ENCODE data around the gene PRKCA. TPM values are rescaled to one million over a fixed set of nuclear protein-coding genes. Genes with fewer than 3 reads are reported as not detected.

Gene PRKCA
- total RNA-seq, 1 donor from 2014 or later = 2.2 TPM

DNA sequence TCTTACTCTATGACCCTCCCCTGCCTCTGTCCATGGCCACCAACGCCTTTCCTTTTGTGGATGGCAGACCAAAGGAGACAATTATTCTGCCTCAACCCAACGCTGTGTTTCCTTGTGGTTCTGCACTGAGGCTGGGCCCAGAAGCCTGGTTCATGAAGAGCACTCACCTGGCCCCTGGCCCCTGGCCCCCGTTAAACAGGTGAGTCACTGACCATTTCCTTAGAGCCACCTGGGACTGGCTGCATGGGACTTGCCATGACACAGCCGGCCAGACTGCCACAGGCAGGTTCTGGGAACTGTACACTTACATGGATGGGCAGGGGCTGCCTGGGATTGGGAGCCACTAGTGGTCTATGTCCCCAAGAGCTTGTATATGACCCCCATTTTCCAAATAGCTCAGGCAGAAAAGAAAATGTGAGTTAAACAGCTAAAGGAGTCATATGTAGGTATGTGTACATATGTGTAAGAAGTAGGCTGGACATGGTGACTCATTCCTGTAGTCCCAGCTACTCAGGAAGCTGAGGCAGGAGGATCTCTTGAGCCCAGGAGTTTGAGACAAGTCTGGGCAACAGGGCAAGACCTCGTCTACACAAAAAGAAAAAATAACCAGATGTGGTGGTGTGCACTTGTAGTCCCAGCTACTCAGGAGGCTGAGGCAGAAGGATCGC lies 350.6 kb downstream of the PRKCA start:
- no peak for ATAC-seq (ENCODE audit: low read depth)
- intact Hi-C loops (cut with micrococcal nuclease) = no loop called here
- Mint-ChIP-seq H3K4me1 (no peaks in the 10 kb centered on the region), H3K36me3 (ENCODE audit: low read depth) (no peaks in the 10 kb centered on the region), H3K27ac (no peak overlapping the region), H3K9me3 (no peaks in the 10 kb centered on the region), H3K4me3 (no peak overlapping the region), H3K27me3 (no peaks in the 10 kb centered on the region)
- ChIA-PET CTCF (no interaction called here), POLR2A (no interaction called here)
- no peak for DNase-seq
- TF ChIP-seq, protein P1, sequence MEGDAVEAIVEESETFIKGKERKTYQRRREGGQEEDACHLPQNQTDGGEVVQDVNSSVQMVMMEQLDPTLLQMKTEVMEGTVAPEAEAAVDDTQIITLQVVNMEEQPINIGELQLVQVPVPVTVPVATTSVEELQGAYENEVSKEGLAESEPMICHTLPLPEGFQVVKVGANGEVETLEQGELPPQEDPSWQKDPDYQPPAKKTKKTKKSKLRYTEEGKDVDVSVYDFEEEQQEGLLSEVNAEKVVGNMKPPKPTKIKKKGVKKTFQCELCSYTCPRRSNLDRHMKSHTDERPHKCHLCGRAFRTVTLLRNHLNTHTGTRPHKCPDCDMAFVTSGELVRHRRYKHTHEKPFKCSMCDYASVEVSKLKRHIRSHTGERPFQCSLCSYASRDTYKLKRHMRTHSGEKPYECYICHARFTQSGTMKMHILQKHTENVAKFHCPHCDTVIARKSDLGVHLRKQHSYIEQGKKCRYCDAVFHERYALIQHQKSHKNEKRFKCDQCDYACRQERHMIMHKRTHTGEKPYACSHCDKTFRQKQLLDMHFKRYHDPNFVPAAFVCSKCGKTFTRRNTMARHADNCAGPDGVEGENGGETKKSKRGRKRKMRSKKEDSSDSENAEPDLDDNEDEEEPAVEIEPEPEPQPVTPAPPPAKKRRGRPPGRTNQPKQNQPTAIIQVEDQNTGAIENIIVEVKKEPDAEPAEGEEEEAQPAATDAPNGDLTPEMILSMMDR (IDR thresholded peaks at IDR 0.05) = no peak

DNA sequence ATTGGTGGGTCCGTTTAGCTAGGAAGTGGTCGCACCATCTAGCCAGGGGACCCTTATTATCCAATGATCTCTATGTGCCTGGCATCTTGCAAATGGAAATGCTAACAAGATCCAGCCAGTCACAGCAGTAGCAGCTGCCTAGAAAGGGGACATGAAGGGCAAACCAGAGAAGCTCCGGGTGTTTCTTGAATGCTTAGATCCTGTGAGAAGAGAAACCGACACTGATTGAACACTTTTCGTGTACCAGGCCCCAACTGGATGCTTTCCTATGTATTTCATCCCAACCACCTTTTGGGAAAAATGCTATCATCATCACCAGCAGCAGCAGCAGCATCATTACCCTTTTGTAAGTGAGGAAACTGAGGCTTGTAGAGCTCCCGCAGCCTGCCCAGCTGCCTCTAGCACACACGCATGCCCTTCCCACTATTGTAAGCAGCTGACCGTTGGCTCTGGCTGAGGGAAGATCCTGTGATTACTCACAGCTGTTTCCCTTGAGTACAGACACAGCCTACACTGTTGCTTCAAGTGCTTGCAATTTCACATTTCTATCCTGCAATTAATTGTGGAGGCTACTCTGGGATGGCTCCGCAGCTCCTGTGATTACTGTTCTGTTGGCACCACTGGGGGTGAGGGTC lies 351.8 kb downstream of the PRKCA start:
- TF ChIP-seq, protein P1 (IDR thresholded peaks at IDR 0.05) = no peak
- CTCF ChIA-PET = no interaction called here
- no peaks in the 10 kb centered on the region for H3K4me1 Mint-ChIP-seq
- intact Hi-C loops (cut with micrococcal nuclease) = no loop called here
- H3K4me3 Mint-ChIP-seq = no peak overlapping the region
- H3K27ac Mint-ChIP-seq = no peak overlapping the region
- H3K27me3 Mint-ChIP-seq = no peaks in the 10 kb centered on the region
- no peaks in the 10 kb centered on the region for H3K36me3 Mint-ChIP-seq (ENCODE audit: low read depth)
- ATAC-seq (ENCODE audit: low read depth) = no peak
- H3K9me3 Mint-ChIP-seq = no peaks in the 10 kb centered on the region
- POLR2A ChIA-PET = no interaction called here
- no peak for DNase-seq

DNA sequence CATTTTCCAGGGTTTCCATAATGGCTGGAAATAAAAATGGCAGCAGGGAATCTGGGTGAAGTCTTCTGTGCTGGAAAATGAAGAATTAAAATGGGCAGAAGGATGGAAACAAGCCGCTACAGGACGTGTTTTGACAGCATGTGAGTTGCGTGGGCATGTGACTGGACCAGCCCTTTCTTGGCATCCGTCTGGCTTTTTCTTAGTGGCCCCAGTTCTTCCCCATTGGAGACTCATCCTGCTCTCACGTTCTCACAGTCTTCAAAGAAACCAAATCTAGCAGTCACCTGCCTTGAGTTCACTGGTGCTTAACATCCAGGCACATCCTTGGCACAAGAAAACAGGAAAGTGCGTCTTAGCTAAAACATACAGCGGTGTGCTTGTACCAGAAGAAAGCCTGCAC lies 352.4 kb downstream of the PRKCA start:
- CTCF ChIA-PET = no interaction called here
- DNase-seq (no peak), ATAC-seq (ENCODE audit: low read depth) (no peak)
- Mint-ChIP-seq H3K4me3 (no peak overlapping the region), H3K36me3 (ENCODE audit: low read depth) (no peaks in the 10 kb centered on the region), H3K4me1 (no peaks in the 10 kb centered on the region), H3K27me3 (no peaks in the 10 kb centered on the region), H3K9me3 (no peaks in the 10 kb centered on the region), H3K27ac (no peak overlapping the region)
- TF ChIP-seq, protein P1 (IDR thresholded peaks at IDR 0.05) = no peak
- intact Hi-C loops (cut with micrococcal nuclease) = no loop called here
- POLR2A ChIA-PET = no interaction called here

DNA sequence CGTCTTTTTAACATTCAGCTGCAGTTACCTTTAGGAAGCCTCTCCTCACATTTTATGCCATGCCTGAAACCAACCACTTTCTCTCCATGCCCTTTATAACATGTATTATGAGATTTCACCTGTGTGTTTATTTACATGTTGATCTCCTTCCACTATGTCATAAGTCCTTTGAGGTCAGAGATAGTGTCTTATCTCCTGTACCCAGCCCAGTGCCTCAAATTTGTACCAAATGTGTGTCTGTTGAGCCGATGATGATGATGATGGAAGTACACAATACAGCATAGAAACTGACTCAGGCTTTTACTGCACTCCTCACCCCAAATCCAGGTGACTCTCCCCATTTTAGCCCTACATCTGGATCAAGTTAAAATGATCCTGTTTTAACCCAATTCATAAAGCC lies 353.0 kb downstream of the PRKCA start:
- ChIA-PET CTCF (no interaction called here), POLR2A (no interaction called here)
- TF ChIP-seq, protein P1 (IDR thresholded peaks at IDR 0.05) = no peak
- Mint-ChIP-seq H3K36me3 (ENCODE audit: low read depth) (no peaks in the 10 kb centered on the region), H3K4me1 (no peaks in the 10 kb centered on the region), H3K27me3 (no peaks in the 10 kb centered on the region), H3K4me3 (no peak overlapping the region), H3K9me3 (no peaks in the 10 kb centered on the region), H3K27ac (no peak overlapping the region)
- intact Hi-C loops (cut with micrococcal nuclease) = no loop called here
- ATAC-seq (ENCODE audit: low read depth) (no peak), DNase-seq (no peak)

DNA sequence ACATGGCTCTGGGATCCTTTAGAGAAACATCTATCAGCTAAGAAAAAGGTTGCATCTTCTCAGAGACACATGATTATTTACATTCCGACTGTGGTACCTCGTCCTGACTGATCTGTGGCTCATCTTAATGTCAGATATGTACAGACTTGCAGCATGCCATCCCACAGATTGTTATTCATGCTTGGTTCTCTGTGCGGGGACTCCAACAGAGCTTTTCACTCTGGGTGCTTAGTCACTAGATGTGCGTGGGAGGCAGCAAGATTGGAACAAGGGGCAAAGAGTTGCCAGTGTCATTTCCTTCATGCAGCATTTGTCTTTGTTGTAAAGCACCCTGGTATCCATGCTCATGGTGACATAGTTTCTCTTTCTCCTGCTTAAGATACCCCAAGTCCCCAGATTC lies 353.4 kb downstream of the PRKCA start:
- no peak overlapping the region for H3K27ac Mint-ChIP-seq
- CTCF ChIA-PET = no interaction called here
- no peak for ATAC-seq (ENCODE audit: low read depth)

More for the DNA sequence above, 353.4 kb downstream of the PRKCA start:
- intact Hi-C loops (cut with micrococcal nuclease) = no loop called here
- Mint-ChIP-seq H3K4me1 (no peaks in the 10 kb centered on the region), H3K4me3 (no peak overlapping the region), H3K36me3 (ENCODE audit: low read depth) (no peaks in the 10 kb centered on the region), H3K27me3 (no peaks in the 10 kb centered on the region), H3K9me3 (no peaks in the 10 kb centered on the region)
- TF ChIP-seq, protein P1 (IDR thresholded peaks at IDR 0.05) = no peak
- POLR2A ChIA-PET = no interaction called here
- no peak for DNase-seq
